ENCODE results near the gene MAP4.

GRCh38 chr3:47912006-47912504 lies 104.2 kb downstream of the MAP4 start:
- TF ChIP-seq, protein P1, sequence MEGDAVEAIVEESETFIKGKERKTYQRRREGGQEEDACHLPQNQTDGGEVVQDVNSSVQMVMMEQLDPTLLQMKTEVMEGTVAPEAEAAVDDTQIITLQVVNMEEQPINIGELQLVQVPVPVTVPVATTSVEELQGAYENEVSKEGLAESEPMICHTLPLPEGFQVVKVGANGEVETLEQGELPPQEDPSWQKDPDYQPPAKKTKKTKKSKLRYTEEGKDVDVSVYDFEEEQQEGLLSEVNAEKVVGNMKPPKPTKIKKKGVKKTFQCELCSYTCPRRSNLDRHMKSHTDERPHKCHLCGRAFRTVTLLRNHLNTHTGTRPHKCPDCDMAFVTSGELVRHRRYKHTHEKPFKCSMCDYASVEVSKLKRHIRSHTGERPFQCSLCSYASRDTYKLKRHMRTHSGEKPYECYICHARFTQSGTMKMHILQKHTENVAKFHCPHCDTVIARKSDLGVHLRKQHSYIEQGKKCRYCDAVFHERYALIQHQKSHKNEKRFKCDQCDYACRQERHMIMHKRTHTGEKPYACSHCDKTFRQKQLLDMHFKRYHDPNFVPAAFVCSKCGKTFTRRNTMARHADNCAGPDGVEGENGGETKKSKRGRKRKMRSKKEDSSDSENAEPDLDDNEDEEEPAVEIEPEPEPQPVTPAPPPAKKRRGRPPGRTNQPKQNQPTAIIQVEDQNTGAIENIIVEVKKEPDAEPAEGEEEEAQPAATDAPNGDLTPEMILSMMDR (IDR thresholded peaks at IDR 0.05; ENCODE audit: low read depth, low read length, poor library complexity, severe bottlenecking), result no peak
- TF ChIP-seq EZH2phosphoT487 (IDR thresholded peaks at IDR 0.05; ENCODE audit: borderline replicate concordance, low read length), result no peak
